HAP-1 (cell line): Measurements from ENCODE around the gene ATP1A4.

Experiments used
- DNase-seq, 2 experiments: peaks; one replicate each; pipeline ENCODE4 v3.0.0-alpha.2; 2016 to 2020; ENCODE audit warnings: low spot score in 2 of 2
- H3K27me3 ChIP-seq: fragments of 250-450 bp; sonication (Bioruptor Pico); 2 replicates; pipeline ENCODE4 v1.5.1; 2020; ENCODE audit warnings: low read depth, mild to moderate bottlenecking, moderate library complexity
- H3K36me3 ChIP-seq: fragments of 250-450 bp; sonication (Bioruptor Pico); replicated peaks from 2 replicates; pipeline ENCODE4 v1.5.1; 2020; ENCODE audit warnings: mild to moderate bottlenecking
- H3K4me1 ChIP-seq: fragments of 250-450 bp; sonication (Bioruptor Pico); 2 replicates; pipeline ENCODE4 v1.5.1; 2020; ENCODE audit warnings: mild to moderate bottlenecking
- H3K4me3 ChIP-seq: fragments of 250-450 bp; sonication (Bioruptor Pico); 2 replicates; pipeline ENCODE4 v1.5.1; 2020; ENCODE audit warnings: mild to moderate bottlenecking, moderate library complexity
- H3K9me3 ChIP-seq: fragments of 250-450 bp; sonication (Bioruptor Pico); 2 replicates; pipeline ENCODE4 v1.5.1; 2020; ENCODE audit warnings: mild to moderate bottlenecking, moderate library complexity
- in situ Hi-C: fragments of 300-500 bp; cut with MboI; formaldehyde crosslinking; loops from 3 replicates; pipeline ENCODE4 v1.14.3; 2020; ENCODE audit warnings: low sequenced_read_pairs, inconsistent platforms, mixed read lengths

The ATP1A4 gene

DNA sequence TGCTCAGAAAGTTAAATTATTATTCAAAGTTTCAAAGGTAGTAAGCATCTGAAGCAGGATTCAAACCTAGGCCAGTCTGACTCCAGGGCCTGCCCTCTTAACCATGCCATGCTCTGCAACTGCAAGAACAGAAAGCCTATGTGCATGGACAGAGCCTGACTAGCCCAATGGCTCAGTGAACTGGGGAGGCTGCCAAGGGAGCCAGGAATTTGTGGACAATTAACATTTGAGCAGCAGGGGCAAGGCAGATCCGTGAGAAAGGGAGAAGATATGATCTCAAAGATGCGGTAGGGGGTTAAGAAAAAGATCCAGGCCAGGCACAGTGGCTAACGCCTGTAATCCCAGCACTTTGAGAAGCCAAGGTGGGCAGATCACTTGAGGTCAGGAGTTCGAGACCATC lies 6.5 kb upstream of the ATP1A4 start:
- no peaks in the 10 kb centered on the region for H3K4me1 ChIP-seq
- H3K9me3 ChIP-seq, result no peaks in the 10 kb centered on the region
- in situ Hi-C loops, result no loop called here
- H3K27me3 ChIP-seq, result peaks cover 13% of the 10 kb centered on the region; the same call in 1 of the 2 replicates
- no peak for DNase-seq
- no peak overlapping the region for H3K4me3 ChIP-seq
- no peaks in the 10 kb centered on the region for H3K36me3 ChIP-seq

DNA sequence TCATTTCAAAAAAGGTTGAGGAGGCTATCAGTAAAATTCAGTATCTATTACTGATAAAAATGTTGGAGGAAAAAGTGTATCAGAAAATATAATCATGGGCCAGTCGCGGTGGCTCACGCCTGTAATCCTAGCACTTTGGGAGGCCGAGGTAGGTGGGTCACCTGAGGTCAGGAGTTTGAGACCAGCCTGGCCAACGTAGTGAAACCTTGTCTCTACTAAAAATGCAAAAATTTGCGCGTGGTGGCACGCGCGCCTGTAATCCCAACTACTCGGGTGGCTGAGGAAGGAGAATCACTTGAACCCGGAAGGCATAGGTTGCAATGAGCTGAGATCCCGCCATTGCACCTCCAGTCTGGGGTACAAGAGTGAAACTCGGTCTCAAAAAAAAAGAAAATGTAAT lies 5.3 kb upstream of the ATP1A4 start:
- H3K27me3 ChIP-seq, result peaks cover 13% of the 10 kb centered on the region; the same call in 1 of the 2 replicates
- no peak for DNase-seq
- in situ Hi-C loops, result no loop called here
- no peaks in the 10 kb centered on the region for H3K4me1 ChIP-seq
- H3K9me3 ChIP-seq, result no peaks in the 10 kb centered on the region
- H3K4me3 ChIP-seq, result no peak overlapping the region
- no peaks in the 10 kb centered on the region for H3K36me3 ChIP-seq

- no peaks in the 10 kb centered on the region for H3K4me1 ChIP-seq
- no peak for DNase-seq
- in situ Hi-C loops, result no loop called here
- H3K27me3 ChIP-seq, result peaks cover 4% of the 10 kb centered on the region; the same call in 1 of the 2 replicates
- H3K36me3 ChIP-seq, result no peaks in the 10 kb centered on the region
- H3K9me3 ChIP-seq, result no peaks in the 10 kb centered on the region
- H3K4me3 ChIP-seq, result no peak overlapping the region
Observed at GRCh38 chr1:160148121-160148520, 3.3 kb upstream of the ATP1A4 start.

GRCh38 chr1:160149233-160149632 lies 2.2 kb upstream of the ATP1A4 start:
- Histone ChIP-seq H3K4me3 (no peak overlapping the region), H3K36me3 (no peaks in the 10 kb centered on the region), H3K27me3 (peaks cover 3% of the 10 kb centered on the region; the same call in 1 of the 2 replicates), H3K4me1 (no peaks in the 10 kb centered on the region), H3K9me3 (no peaks in the 10 kb centered on the region)
- no peak for DNase-seq
- in situ Hi-C loops, result no loop called here

DNA sequence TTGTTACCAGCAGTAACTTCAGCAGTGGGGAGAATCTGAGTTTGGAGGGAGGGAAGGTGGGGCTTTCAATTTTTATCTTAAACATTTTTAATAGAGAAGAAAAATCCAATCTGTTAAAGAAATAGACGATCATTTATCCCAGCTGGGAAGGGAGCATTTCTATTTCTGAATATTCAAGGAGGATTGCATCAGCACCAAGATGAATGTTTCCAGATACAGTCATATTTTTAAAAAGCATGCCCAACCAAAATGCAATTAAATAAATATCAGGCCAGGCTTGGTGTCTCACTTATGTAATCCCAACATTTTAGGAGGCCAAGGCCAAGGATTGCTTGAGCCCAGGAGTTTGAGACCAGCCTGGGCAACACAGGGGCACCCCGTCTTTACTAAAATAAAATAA lies 1.7 kb upstream of the ATP1A4 start:
- DNase-seq, result no peak
- Histone ChIP-seq H3K36me3 (no peaks in the 10 kb centered on the region), H3K4me3 (no peak overlapping the region), H3K4me1 (no peaks in the 10 kb centered on the region), H3K27me3 (peaks cover 3% of the 10 kb centered on the region; the same call in 1 of the 2 replicates), H3K9me3 (no peaks in the 10 kb centered on the region)
- in situ Hi-C loops, result no loop called here

GRCh38 chr1:160154790-160155189 lies 3.4 kb downstream of the ATP1A4 start:
- no peaks in the 10 kb centered on the region for H3K9me3 ChIP-seq
- no peak for DNase-seq
- in situ Hi-C loops, result no loop called here

DNA sequence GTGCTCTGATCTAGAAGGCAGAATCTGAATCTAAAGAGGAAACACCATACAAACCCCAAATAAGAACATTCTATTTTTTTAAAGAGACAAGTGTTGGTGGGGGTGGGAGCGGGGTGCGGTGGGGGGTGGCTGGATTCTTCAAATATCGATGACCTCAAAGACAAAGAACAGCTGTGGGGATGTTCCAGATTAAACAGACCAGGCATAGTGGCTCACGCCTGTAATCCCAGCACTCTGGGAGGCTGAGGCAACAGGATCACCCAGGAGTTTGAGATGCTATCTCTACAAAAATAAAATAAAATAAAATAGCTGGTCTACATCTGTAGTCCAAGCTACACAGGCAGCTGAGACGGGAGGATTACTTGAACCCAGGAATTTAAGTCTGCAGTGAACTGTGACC lies 5.0 kb downstream of the ATP1A4 start:
- Histone ChIP-seq H3K4me3 (no peak overlapping the region), H3K9me3 (no peaks in the 10 kb centered on the region), H3K4me1 (no peaks in the 10 kb centered on the region), H3K36me3 (no peaks in the 10 kb centered on the region), H3K27me3 (peaks cover 2% of the 10 kb centered on the region; the same call in 1 of the 2 replicates)
- DNase-seq, result no peak
- in situ Hi-C loops, result no loop called here

More at GRCh38 chr1:160154790-160155189, 3.4 kb downstream of the ATP1A4 start:
- H3K27me3 ChIP-seq, result 0 out of 2 replicates have a peak, but pooled peaks cover 2% of the 10 kb centered on the region
- H3K36me3 ChIP-seq, result no peaks in the 10 kb centered on the region
- H3K4me3 ChIP-seq, result no peak overlapping the region
- no peaks in the 10 kb centered on the region for H3K4me1 ChIP-seq

DNA sequence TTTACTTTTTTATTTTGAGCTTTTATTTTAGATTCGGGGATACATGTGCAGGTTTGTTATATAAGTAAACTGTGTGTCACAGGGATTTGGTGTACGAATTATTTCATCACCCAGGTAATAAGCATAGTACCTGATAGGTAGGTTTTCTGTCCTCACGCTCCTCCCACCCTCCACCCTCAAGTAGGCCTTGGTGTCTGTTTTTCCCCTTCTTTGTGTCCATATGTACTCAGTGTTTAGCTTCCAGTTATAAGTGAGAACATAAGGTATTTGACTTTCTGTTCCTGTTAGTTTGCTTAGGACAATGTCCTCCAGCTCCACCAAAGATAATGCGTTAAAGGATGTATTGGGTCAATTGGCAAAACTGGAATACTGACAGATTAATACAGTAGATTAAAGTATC lies 5.8 kb downstream of the ATP1A4 start:
- Histone ChIP-seq H3K36me3 (no peaks in the 10 kb centered on the region), H3K4me3 (no peak overlapping the region), H3K27me3 (peaks cover 2% of the 10 kb centered on the region; the same call in 1 of the 2 replicates), H3K4me1 (no peaks in the 10 kb centered on the region), H3K9me3 (no peaks in the 10 kb centered on the region)
- DNase-seq, result no peak
- in situ Hi-C loops, result no loop called here

- H3K4me3 ChIP-seq, result no peak overlapping the region
- in situ Hi-C loops, result no loop called here
- peaks cover 2% of the 10 kb centered on the region; the same call in 1 of the 2 replicates for H3K27me3 ChIP-seq
- H3K9me3 ChIP-seq, result no peaks in the 10 kb centered on the region
- no peak for DNase-seq
- no peaks in the 10 kb centered on the region for H3K36me3 ChIP-seq
- no peaks in the 10 kb centered on the region for H3K4me1 ChIP-seq
Observed at GRCh38 chr1:160158031-160158430, 6.6 kb downstream of the ATP1A4 start.

DNA sequence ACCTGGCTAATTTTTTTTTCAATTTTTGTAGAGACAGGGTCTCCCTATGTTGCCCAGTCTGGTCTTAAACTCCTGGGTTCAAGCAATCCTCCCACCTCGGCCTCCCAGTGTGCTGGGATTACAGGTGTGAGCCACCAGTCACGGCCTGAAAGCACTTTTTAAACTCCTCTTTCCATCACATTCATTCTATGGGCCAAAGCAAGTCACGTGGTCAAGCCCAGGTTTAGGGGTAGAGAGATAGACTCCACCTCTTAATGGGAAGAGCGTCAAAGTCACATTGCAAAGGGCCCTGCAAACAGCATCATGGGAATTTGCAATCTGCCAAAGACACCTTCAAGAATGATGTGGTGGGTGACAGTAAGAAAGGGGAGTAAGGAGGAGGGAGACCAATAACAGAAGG lies 7.1 kb downstream of the ATP1A4 start:
- H3K4me1 ChIP-seq, result no peaks in the 10 kb centered on the region
- H3K9me3 ChIP-seq, result no peaks in the 10 kb centered on the region
- no peak for DNase-seq
- H3K27me3 ChIP-seq, result peaks cover 2% of the 10 kb centered on the region; the same call in 1 of the 2 replicates
- in situ Hi-C loops, result no loop called here
- H3K36me3 ChIP-seq, result no peaks in the 10 kb centered on the region
- no peak overlapping the region for H3K4me3 ChIP-seq

GRCh38 chr1:160159846-160160245 lies 8.4 kb downstream of the ATP1A4 start:
- in situ Hi-C loops, result no loop called here
- Histone ChIP-seq H3K27me3 (peaks cover 2% of the 10 kb centered on the region; the same call in 1 of the 2 replicates), H3K36me3 (no peaks in the 10 kb centered on the region), H3K4me3 (no peak overlapping the region), H3K9me3 (no peaks in the 10 kb centered on the region), H3K4me1 (no peaks in the 10 kb centered on the region)
- no peak for DNase-seq

- H3K4me3 ChIP-seq, result no peak overlapping the region
- peak in 1 of 2 experiments; percentile 18 for DNase-seq
- H3K9me3 ChIP-seq, result no peaks in the 10 kb centered on the region
- H3K36me3 ChIP-seq, result no peaks in the 10 kb centered on the region
- peaks cover 4% of the 10 kb centered on the region; the same call in 1 of the 2 replicates for H3K27me3 ChIP-seq
- in situ Hi-C loops, result no loop called here
- no peaks in the 10 kb centered on the region for H3K4me1 ChIP-seq
Observed at GRCh38 chr1:160161965-160162705, 10.7 kb downstream of the ATP1A4 start.

- no peak for DNase-seq
- H3K9me3 ChIP-seq, result no peaks in the 10 kb centered on the region
- H3K27me3 ChIP-seq, result peaks cover 2% of the 10 kb centered on the region; the same call in 1 of the 2 replicates
- H3K4me1 ChIP-seq, result no peaks in the 10 kb centered on the region
- no peak overlapping the region for H3K4me3 ChIP-seq
- H3K36me3 ChIP-seq, result no peaks in the 10 kb centered on the region
- in situ Hi-C loops, result no loop called here
Observed at GRCh38 chr1:160162931-160163330, 11.5 kb downstream of the ATP1A4 start.

DNA sequence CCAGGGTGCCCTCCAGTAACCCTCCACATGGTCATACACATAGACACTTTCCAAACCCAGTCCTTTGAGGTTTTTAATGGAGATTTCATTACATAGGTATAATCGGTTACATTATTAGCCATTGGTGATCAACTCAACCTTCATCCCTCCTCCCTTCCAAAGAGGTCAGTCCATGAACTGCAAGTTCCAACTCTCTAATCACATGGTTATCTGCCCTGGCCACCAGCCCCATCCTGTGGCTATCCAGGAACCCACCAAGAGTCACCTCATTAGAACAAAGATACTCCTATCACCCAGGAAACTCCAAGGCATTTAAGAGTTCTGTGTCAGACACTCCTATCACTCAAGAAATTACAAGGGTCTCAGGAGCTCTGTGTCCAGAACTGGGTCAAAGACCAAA lies 12.2 kb downstream of the ATP1A4 start:
- Histone ChIP-seq H3K27me3 (peaks cover 2% of the 10 kb centered on the region; the same call in 1 of the 2 replicates), H3K9me3 (no peaks in the 10 kb centered on the region), H3K36me3 (no peaks in the 10 kb centered on the region), H3K4me3 (no peak overlapping the region), H3K4me1 (no peaks in the 10 kb centered on the region)
- DNase-seq, result no peak
- in situ Hi-C loops, result no loop called here
